ENCODE results near the gene RTL10. TPM values are rescaled to one million over a fixed set of nuclear protein-coding genes. Genes with fewer than 3 reads are reported as not detected.

RTL10 gene
- polyA plus RNA-seq, 1 experiment, result 9.5 TPM

DNA sequence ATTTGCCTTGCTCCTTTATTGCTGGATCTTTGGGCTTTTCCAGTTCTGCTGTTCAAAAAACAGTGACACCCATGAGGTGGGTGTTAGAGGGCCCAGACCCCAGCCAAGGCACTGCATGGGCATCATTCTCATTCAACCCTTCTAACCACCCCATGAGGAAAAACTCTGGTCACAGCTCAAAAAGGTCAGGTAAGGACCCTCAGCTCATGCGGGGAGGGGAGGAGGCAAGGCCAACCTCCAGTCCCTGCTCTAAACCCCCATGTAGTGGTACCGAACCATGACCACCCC lies 7.4 kb downstream of the RTL10 start:
- TF ChIP-seq, protein P1, sequence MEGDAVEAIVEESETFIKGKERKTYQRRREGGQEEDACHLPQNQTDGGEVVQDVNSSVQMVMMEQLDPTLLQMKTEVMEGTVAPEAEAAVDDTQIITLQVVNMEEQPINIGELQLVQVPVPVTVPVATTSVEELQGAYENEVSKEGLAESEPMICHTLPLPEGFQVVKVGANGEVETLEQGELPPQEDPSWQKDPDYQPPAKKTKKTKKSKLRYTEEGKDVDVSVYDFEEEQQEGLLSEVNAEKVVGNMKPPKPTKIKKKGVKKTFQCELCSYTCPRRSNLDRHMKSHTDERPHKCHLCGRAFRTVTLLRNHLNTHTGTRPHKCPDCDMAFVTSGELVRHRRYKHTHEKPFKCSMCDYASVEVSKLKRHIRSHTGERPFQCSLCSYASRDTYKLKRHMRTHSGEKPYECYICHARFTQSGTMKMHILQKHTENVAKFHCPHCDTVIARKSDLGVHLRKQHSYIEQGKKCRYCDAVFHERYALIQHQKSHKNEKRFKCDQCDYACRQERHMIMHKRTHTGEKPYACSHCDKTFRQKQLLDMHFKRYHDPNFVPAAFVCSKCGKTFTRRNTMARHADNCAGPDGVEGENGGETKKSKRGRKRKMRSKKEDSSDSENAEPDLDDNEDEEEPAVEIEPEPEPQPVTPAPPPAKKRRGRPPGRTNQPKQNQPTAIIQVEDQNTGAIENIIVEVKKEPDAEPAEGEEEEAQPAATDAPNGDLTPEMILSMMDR (IDR thresholded peaks at IDR 0.05; ENCODE audit: low read depth, low read length), result no peak
- DNase-seq (ENCODE audit: low read depth, low spot score), result no peak
- Histone ChIP-seq H3K9me3 (ENCODE audit: control insufficient read depth, insufficient read depth, low read length) (peaks cover 7% of the 10 kb centered on the region), H3K27ac (ENCODE audit: low read depth, low read length) (no peak overlapping the region), H3K4me3 (ENCODE audit: low read depth, low read length) (no peak overlapping the region), H3K27me3 (ENCODE audit: control insufficient read depth, insufficient read depth, low read length) (no peaks in the 10 kb centered on the region)
- ChIA-PET CTCF (no interaction called here), POLR2A (no interaction called here)

DNA sequence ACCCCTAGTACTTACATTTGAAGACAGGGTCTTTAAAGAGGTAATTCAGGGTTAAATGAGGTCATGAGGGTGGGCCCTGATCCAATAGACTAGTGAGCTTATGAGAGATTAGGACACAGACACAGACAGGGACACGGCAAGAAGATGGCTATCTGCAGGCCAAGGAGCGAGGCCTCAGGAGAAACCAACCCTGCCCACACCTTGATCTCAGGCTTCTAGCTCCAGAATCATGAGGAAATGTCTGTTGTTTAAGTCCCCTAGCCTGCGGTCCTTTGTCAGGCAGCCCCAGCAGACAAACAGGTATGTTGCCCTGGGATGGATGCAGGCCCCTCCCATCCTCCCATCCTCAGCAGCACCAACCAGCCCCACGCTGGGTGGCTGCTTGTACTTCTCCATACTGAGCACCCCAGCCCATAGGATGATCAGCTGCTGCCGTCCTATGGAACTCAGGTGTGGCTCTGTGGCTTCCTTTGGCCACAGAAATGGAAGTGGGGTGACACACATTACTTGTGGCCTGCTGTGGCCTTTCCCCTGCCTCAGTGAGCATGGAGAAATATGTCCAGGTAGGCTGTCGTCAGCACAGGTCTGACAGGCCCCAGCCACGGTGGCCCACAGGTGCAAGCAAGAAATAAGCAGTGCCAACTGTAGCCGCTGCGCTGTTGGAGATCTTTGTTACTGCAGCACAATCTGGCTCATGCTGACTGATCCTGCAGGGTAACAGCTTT lies 7.9 kb downstream of the RTL10 start:
- Histone ChIP-seq H3K4me3 (ENCODE audit: low read depth, low read length) (no peak overlapping the region), H3K27ac (ENCODE audit: low read depth, low read length) (no peak overlapping the region), H3K27me3 (ENCODE audit: control insufficient read depth, insufficient read depth, low read length) (no peaks in the 10 kb centered on the region), H3K9me3 (ENCODE audit: control insufficient read depth, insufficient read depth, low read length) (peaks cover 7% of the 10 kb centered on the region; the same call in 1 of the 2 replicates)
- no peak for DNase-seq (ENCODE audit: low read depth, low spot score)
- TF ChIP-seq, protein P1 (IDR thresholded peaks at IDR 0.05; ENCODE audit: low read depth, low read length), result no peak
- ChIA-PET POLR2A (no interaction called here), CTCF (no interaction called here)

DNA sequence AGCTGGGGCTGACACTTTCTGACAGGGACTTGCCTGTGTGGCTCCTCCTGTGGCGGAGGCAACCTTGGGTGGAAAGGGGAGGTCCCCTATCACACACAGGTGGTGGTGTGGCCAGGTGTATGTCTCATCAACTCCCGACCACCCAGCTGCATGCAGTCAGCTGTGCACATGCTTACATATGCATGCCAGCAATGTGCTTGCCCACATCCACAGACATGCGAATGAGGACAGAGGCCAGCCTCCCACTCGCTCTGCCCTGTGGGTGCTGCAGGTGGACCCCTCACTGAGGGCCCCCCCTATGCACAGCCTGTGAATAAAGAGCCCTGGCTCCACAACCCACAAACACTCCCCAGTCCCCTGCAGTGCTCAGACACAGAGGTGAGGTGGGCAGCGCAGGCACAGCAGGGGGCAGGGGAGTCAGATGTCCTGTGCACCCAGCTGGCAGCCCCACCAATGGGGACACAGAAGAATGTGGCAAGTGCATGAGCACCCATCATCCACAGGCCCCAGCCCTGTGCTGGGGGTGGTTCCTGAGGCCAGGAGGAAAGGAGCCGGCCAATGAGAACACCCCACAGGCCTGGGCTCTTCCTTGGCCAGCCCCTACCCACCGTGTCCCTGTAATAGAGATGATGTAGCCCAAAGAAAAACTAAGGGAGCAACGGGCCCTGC lies 9.5 kb downstream of the RTL10 start:
- TF ChIP-seq, protein P1 (IDR thresholded peaks at IDR 0.05; ENCODE audit: low read depth, low read length), result no peak
- no peaks in the 10 kb centered on the region for H3K27me3 ChIP-seq (ENCODE audit: control insufficient read depth, insufficient read depth, low read length)
- ChIA-PET POLR2A (no interaction called here), CTCF (no interaction called here)
- H3K4me3 ChIP-seq (ENCODE audit: low read depth, low read length), result no peak overlapping the region
- DNase-seq (ENCODE audit: low read depth, low spot score), result no peak
- peaks cover 7% of the 10 kb centered on the region; the same call in 1 of the 2 replicates for H3K9me3 ChIP-seq (ENCODE audit: control insufficient read depth, insufficient read depth, low read length)
- no peak overlapping the region for H3K27ac ChIP-seq (ENCODE audit: low read depth, low read length)

DNA sequence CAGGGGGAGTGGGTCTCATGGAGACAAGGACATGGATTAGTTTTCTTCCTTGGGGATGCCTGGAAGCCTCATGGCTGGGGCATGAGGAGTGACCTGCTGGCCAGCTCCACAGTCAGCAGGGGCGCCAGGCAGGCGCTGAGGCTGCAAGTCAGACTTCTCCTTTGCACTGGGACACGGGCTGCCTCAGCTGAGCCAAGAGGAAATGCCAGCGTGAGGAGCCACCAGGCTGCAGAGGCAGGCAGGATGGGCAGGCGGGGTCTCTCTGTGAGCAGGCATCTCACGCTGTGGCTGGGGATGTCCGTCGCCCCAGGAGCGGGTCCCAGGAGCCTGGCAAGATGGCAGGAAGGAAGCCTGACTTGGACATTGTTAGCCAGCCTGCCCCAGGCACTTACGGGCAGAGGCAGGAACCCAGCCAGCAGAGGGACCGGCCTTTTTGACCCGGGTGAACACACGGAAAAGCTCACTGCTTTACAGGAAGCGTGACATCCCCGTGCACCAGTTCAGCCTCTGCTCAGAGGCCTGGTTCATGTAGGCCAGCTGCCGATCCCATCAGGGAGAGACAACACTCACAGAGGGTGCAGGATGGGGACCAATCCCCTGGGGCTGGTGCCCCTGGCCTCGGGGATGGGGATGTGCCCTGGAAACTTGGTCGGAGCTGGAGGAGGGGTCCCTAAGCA lies 10.2 kb downstream of the RTL10 start:
- ChIA-PET CTCF (no interaction called here), POLR2A (interaction anchor here (0.7 kb wide), 1 partner anchor 55 kb away, joined by 3 read pairs; no protein-coding TSS in a partner anchor)
- Histone ChIP-seq H3K9me3 (ENCODE audit: control insufficient read depth, insufficient read depth, low read length) (peaks cover 7% of the 10 kb centered on the region; the same call in 1 of the 2 replicates), H3K4me3 (ENCODE audit: low read depth, low read length) (no peak overlapping the region), H3K27me3 (ENCODE audit: control insufficient read depth, insufficient read depth, low read length) (no peaks in the 10 kb centered on the region), H3K27ac (ENCODE audit: low read depth, low read length) (no peak overlapping the region)
- TF ChIP-seq, protein P1 (IDR thresholded peaks at IDR 0.05; ENCODE audit: low read depth, low read length), result no peak
- DNase-seq (ENCODE audit: low read depth, low spot score), result no peak
